ENCODE measurements around the gene RAB7A. TPM values are rescaled to one million over a fixed set of nuclear protein-coding genes. Genes with fewer than 3 reads are reported as not detected.

Gene RAB7A
- total and polyA plus RNA-seq, 2 of the 13 experiments (the other 11 are each of a cell fraction or from before 2014, with no cell fraction given): 26.5 to 182 TPM

- TF ChIP-seq ARNT (IDR thresholded peaks at IDR 0.05) (no peak), CBX1 (IDR thresholded peaks at IDR 0.05; ENCODE audit: low read depth) (peak; percentile 61), SNRNP70 (IDR thresholded peaks at IDR 0.05; ENCODE audit: low read depth, low read length) (no peak), PRDM15 (CRISPR knock-in tag; IDR thresholded peaks at IDR 0.05) (no peak), ERF (CRISPR knock-in tag; IDR thresholded peaks at IDR 0.05) (no peak), UBTF (CRISPR knock-in tag; IDR thresholded peaks at IDR 0.05) (0 out of 2 replicates have a peak, but pooled peaks have one; percentile 35), NR2F2 (IDR thresholded peaks at IDR 0.05; ENCODE audit: borderline replicate concordance, low read depth) (0 out of 2 replicates have a peak, but pooled peaks have one; percentile 48), ZSCAN9 (CRISPR knock-in tag; IDR thresholded peaks at IDR 0.05; ENCODE audit: borderline replicate concordance) (no peak), ZNF607 (CRISPR knock-in tag; IDR thresholded peaks at IDR 0.05; ENCODE audit: borderline replicate concordance) (no peak), RELA (CRISPR knock-in tag; IDR thresholded peaks at IDR 0.05) (no peak), KLF11 (CRISPR knock-in tag; IDR thresholded peaks at IDR 0.05) (no peak), ZNF33A (CRISPR knock-in tag; IDR thresholded peaks at IDR 0.05; ENCODE audit: borderline replicate concordance) (no peak), DRAP1 (CRISPR knock-in tag; IDR thresholded peaks at IDR 0.05) (no peak), SOX6 (IDR thresholded peaks at IDR 0.05) (no peak), SOX6 (CRISPR knock-in tag; IDR thresholded peaks at IDR 0.05) (peak; percentile 33; the same call in 1 of the 2 replicates), CREB1 (IDR thresholded peaks at IDR 0.05) (no peak), CREB1 (CRISPR knock-in tag; IDR thresholded peaks at IDR 0.05) (no peak), KLF9 (CRISPR knock-in tag; IDR thresholded peaks at IDR 0.05; ENCODE audit: low read depth) (no peak), ZNF501 (CRISPR knock-in tag; IDR thresholded peaks at IDR 0.05) (peak; percentile 51; the same call in 1 of the 2 replicates), ZNF777 (CRISPR knock-in tag; IDR thresholded peaks at IDR 0.05) (no peak), ZNF7 (CRISPR knock-in tag; IDR thresholded peaks at IDR 0.05) (no peak), ZNF788 (CRISPR knock-in tag; IDR thresholded peaks at IDR 0.05; ENCODE audit: borderline replicate concordance) (peak; percentile 59; the same call in 1 of the 2 replicates), ZNF468 (CRISPR knock-in tag; IDR thresholded peaks at IDR 0.05) (no peak), SOX5 (CRISPR knock-in tag; IDR thresholded peaks at IDR 0.05; ENCODE audit: borderline replicate concordance) (no peak), EEA1 (CRISPR knock-in tag; IDR thresholded peaks at IDR 0.05; ENCODE audit: borderline replicate concordance) (no peak), ZNF225 (CRISPR knock-in tag; IDR thresholded peaks at IDR 0.05) (peak; percentile 55; the same call in 1 of the 2 replicates)
Observed at GRCh38 chr3:128845778-128846485, 119.9 kb downstream of the RAB7A start (continued).
